ENCODE results near the gene RAP1GDS1. TPM values are rescaled to one million over a fixed set of nuclear protein-coding genes. Genes with fewer than 3 reads are reported as not detected.
A peak's percentile ranks its signal among the peaks of the same experiment; 100 is the strongest.

Gene RAP1GDS1
- polyA plus RNA-seq, 4 donors = 11.3 to 22.8 (median 20.1) TPM

DNA sequence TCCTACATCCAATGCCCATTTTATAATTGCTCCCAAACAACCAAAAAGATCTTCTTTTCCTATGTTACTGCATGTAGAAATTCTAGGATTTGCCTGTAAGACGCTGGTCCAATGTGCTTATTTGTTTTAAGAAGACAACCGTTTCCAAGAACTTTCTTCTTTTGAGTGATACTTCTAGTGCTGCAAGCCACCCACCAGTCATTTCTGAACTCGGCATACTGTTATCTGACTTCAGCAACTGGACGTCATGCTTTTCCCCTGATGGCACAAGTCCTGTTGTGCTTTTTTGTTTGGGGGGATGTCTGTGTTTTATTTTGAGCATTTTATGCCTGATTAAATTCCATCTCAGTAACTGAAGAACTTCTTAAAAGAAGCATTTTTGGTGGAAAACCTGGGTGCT lies 16.0 kb upstream of the RAP1GDS1 start:
- DNase-seq (no peak), FAIRE-seq (no peak)
- Histone ChIP-seq H3K4me3 (ENCODE audit: low read depth in 1 of 3, low read length in 3 of 3) (no peak overlapping the region), H3K27me3 (ENCODE audit: control insufficient read depth in 3 of 3, insufficient read depth in 3 of 3, low read length in 3 of 3) (no peaks in the 10 kb centered on the region), H3K9me3 (ENCODE audit: control insufficient read depth in 2 of 2, insufficient read depth in 1 of 2, low read depth in 1 of 2, low read length in 1 of 2) (no peaks in the 10 kb centered on the region), H3K36me3 (ENCODE audit: control insufficient read depth in 3 of 3, insufficient read depth in 2 of 3, low read depth in 1 of 3, low read length in 3 of 3) (no peaks in the 10 kb centered on the region), H3K4me1 (ENCODE audit: control insufficient read depth in 3 of 3, insufficient read depth in 2 of 3, low read depth in 1 of 3, low read length in 2 of 3) (no peaks in the 10 kb centered on the region), H3K27ac (ENCODE audit: low read depth in 1 of 3, low read length in 2 of 3) (no peak overlapping the region)
- WGBS, 3 donors = 70 to 73% (median 72%) methylated on average over 4 of the region's 4 CpGs

DNA sequence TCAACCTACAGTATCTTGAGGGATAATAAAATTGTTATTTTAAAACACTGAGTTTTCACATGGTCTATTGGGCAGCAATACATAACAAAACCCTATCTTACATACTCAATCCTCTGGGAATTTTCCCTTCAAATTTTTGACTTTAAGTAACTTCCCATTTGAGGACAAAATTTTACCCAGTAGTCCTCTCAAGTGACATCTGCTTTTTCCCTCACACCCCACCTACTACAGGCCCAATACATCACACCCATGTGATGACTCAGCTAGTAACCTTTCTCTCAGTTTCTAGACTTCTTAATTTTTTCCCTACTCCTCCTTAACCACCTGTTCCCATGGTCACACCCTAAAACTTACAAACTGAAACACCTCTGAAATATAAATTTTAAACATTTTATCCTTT lies 12.2 kb upstream of the RAP1GDS1 start:
- Histone ChIP-seq H3K27me3 (ENCODE audit: control insufficient read depth in 3 of 3, insufficient read depth in 3 of 3, low read length in 3 of 3) (no peaks in the 10 kb centered on the region), H3K36me3 (ENCODE audit: control insufficient read depth in 3 of 3, insufficient read depth in 2 of 3, low read depth in 1 of 3, low read length in 3 of 3) (no peaks in the 10 kb centered on the region), H3K4me3 (ENCODE audit: low read depth in 1 of 3, low read length in 3 of 3) (no peak overlapping the region), H3K27ac (ENCODE audit: low read depth in 1 of 3, low read length in 2 of 3) (no peak overlapping the region), H3K4me1 (ENCODE audit: control insufficient read depth in 3 of 3, insufficient read depth in 2 of 3, low read depth in 1 of 3, low read length in 2 of 3) (no peaks in the 10 kb centered on the region), H3K9me3 (ENCODE audit: control insufficient read depth in 2 of 2, insufficient read depth in 1 of 2, low read depth in 1 of 2, low read length in 1 of 2) (peaks cover 0 to 5% of the 10 kb centered on the region in 2 donors)
- DNase-seq = no peak
- no peak for FAIRE-seq

DNA sequence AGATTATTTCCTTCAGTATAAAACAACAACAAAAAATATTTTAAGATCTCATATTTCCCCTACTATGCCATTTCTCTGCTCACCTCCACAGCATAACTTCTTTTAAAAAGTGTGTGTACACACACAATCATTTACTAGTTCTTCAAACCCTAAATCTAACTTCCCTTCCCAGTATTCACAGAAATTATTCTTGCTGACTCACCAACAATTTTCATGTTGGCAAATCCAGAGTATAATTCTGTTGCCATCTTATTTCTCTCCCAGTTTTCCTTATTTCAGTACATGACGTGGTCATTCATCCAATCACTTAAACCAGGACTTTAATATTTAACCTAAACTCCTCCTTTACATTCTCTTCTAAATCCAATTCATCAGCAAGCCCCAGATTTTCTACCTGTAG lies 11.4 kb upstream of the RAP1GDS1 start:
- Histone ChIP-seq H3K27ac (ENCODE audit: low read depth in 1 of 3, low read length in 2 of 3) (no peak overlapping the region), H3K4me1 (ENCODE audit: control insufficient read depth in 3 of 3, insufficient read depth in 2 of 3, low read depth in 1 of 3, low read length in 2 of 3) (no peaks in the 10 kb centered on the region), H3K36me3 (ENCODE audit: control insufficient read depth in 3 of 3, insufficient read depth in 2 of 3, low read depth in 1 of 3, low read length in 3 of 3) (no peaks in the 10 kb centered on the region), H3K4me3 (ENCODE audit: low read depth in 1 of 3, low read length in 3 of 3) (no peak overlapping the region), H3K9me3 (ENCODE audit: control insufficient read depth in 2 of 2, insufficient read depth in 1 of 2, low read depth in 1 of 2, low read length in 1 of 2) (peaks cover 0 to 5% of the 10 kb centered on the region in 2 donors), H3K27me3 (ENCODE audit: control insufficient read depth in 3 of 3, insufficient read depth in 3 of 3, low read length in 3 of 3) (no peaks in the 10 kb centered on the region)
- FAIRE-seq (no peak), DNase-seq (no peak)
- 67 to 81% (median 77%) methylated on average over 1 of the region's 1 CpG for WGBS, 3 donors

DNA sequence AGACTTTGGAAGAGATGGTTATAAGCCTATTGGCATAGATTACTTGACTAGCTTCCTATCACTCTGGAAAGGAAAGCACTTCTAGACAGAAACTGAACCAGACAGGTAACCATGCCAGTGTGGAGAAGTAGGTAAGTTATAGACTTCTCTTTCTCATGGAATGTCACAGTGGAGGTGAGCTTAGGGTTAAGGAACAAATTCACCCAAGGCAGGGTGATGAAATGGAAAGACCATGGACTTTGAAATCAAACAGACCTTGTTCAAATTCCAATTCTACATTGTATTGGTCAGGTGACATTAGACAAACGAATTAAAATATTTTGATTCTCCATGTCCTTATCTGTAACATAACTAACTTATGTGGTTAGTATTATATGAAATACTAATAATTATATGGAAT lies 7.7 kb upstream of the RAP1GDS1 start:
- peak; percentile 6 to 52 for DNase-seq

DNA sequence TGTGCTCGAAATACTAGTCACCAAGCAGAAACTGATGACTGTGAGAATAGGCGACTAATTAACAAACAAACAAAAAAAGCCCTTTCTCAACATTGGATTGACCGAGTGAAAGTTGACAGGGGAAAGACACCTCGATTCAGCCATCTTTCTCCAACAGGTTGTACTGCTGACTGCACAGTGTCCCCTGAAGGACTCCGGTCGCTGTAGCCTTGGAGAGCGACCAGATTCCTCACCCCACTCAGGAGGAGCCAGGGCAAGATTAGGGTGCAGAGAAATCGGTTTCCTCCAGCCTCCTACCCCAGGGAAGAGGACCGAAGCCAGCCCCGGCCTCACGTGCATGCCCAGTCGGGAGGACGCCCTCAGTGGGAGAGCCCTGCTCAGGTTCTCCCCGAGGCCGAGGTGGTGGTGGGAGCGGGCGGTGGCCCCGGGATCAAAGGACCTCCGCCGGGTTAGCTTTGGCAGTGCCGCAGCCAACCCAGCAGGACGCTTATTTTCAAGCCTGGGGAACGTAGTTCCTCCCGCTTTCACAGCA lies 1.1 kb upstream of the RAP1GDS1 start:
- DNase-seq = peak; percentile 65 to 88
- Histone ChIP-seq H3K27ac (ENCODE audit: low read depth in 1 of 3, low read length in 2 of 3) (peak overlapping the region; percentile 94 to 100 (median 98)), H3K4me1 (ENCODE audit: control insufficient read depth in 3 of 3, insufficient read depth in 2 of 3, low read depth in 1 of 3, low read length in 2 of 3) (peaks cover 3 to 12% (median 7%) of the 10 kb centered on the region in 3 donors), H3K9me3 (ENCODE audit: control insufficient read depth in 2 of 2, insufficient read depth in 1 of 2, low read depth in 1 of 2, low read length in 1 of 2) (no peaks in the 10 kb centered on the region), H3K27me3 (ENCODE audit: control insufficient read depth in 3 of 3, insufficient read depth in 3 of 3, low read length in 3 of 3) (no peaks in the 10 kb centered on the region), H3K4me3 (ENCODE audit: low read depth in 1 of 3, low read length in 3 of 3) (peak overlapping the region; percentile 73 to 96 (median 83)), H3K36me3 (ENCODE audit: control insufficient read depth in 3 of 3, insufficient read depth in 2 of 3, low read depth in 1 of 3, low read length in 3 of 3) (no peaks in the 10 kb centered on the region)
- 0 to 1% (median 1%) methylated on average over 24 of the region's 24 CpGs for WGBS, 3 donors
- no peak for FAIRE-seq

More for the DNA sequence above, 7.7 kb upstream of the RAP1GDS1 start:
- Histone ChIP-seq H3K4me1 (ENCODE audit: control insufficient read depth in 3 of 3, insufficient read depth in 2 of 3, low read depth in 1 of 3, low read length in 2 of 3) (no peaks in the 10 kb centered on the region), H3K27ac (ENCODE audit: low read depth in 1 of 3, low read length in 2 of 3) (no peak overlapping the region), H3K27me3 (ENCODE audit: control insufficient read depth in 3 of 3, insufficient read depth in 3 of 3, low read length in 3 of 3) (no peaks in the 10 kb centered on the region), H3K36me3 (ENCODE audit: control insufficient read depth in 3 of 3, insufficient read depth in 2 of 3, low read depth in 1 of 3, low read length in 3 of 3) (no peaks in the 10 kb centered on the region), H3K9me3 (ENCODE audit: control insufficient read depth in 2 of 2, insufficient read depth in 1 of 2, low read depth in 1 of 2, low read length in 1 of 2) (peaks cover 0 to 5% of the 10 kb centered on the region in 2 donors), H3K4me3 (ENCODE audit: low read depth in 1 of 3, low read length in 3 of 3) (no peak overlapping the region)
- WGBS, 3 donors = 11 to 61% (median 23%) methylated on average over 1 of the region's 1 CpG
- FAIRE-seq = no peak

DNA sequence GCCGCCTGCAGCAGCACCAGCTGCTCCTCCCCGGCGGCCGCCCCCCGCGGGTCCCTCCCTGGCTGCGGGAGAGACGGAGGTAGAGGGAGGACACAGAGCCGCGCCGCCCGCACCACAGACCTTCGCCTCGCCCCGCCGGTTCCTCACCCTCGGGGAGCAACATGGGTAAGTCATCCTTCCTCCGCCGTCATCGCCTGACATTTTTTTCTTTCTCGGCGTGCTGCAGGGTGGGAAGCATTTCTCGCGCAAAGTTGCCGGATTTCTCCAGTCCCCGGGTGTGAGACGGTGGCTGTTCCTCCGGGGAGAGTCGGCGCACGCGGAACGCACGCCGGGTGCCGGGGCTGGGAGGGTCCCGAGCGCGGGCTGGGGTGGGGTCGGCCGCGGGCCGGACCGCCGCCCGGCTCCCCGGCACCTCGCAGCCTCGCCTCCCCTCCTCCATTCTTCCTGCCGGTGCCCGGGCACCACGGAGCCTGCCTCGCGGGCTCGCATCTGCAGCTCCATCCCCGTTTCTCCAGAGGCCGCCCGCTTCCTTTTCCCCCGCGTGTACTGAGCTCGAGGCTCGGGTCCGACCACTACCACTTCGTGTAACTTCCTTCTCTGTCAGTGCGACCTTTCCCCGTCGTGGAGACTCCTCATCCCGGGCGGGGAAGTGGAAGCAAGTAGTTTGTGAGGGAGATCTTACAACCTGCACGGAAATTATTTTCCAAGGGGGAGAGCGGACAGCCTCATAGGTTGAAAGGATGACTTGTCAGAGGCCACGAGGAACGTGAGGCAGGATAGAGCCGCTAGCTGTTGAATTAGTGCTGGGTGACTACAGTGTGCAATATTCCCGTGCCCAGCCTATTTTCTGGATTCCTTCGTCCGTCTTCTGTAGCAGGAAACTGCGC lies 464 bp downstream of the RAP1GDS1 start:
- DNase-seq (peak; percentile 58 to 83), FAIRE-seq (no peak)
- H3K36me3 ChIP-seq (ENCODE audit: control insufficient read depth in 3 of 3, insufficient read depth in 2 of 3, low read depth in 1 of 3, low read length in 3 of 3) = no peaks in the 10 kb centered on the region
- peak overlapping the region; percentile 73 to 85 (median 83) for H3K4me3 ChIP-seq (ENCODE audit: low read depth in 1 of 3, low read length in 3 of 3)
- WGBS, 3 donors = 0 to 1% (median 1%) methylated on average over 55 to 78 of the region's 78 CpGs
- peaks cover 3 to 12% (median 7%) of the 10 kb centered on the region in 3 donors for H3K4me1 ChIP-seq (ENCODE audit: control insufficient read depth in 3 of 3, insufficient read depth in 2 of 3, low read depth in 1 of 3, low read length in 2 of 3)
- peak overlapping the region; percentile 82 to 96 (median 90) for H3K27ac ChIP-seq (ENCODE audit: low read depth in 1 of 3, low read length in 2 of 3)
- H3K9me3 ChIP-seq (ENCODE audit: control insufficient read depth in 2 of 2, insufficient read depth in 1 of 2, low read depth in 1 of 2, low read length in 1 of 2) = no peaks in the 10 kb centered on the region
- no peaks in the 10 kb centered on the region for H3K27me3 ChIP-seq (ENCODE audit: control insufficient read depth in 3 of 3, insufficient read depth in 3 of 3, low read length in 3 of 3)

DNA sequence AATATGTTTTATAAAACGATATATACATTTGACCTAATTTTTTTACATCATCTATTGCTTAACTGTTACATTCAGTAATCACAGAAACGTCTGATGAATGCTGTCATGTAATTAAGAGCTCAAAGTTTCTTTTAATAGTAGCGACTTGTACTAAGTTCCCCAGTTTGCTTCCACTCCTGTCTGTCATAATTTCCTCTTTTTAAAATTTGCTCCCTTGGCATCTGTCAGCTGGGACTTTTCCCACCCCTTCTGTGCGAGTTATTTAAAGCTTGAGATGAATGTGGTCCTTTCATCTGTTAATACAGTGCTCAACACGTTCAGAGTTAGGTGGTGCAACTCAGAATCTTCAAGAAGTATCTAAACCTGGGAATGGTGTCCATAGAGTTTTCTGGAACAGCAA lies 1.2 kb downstream of the RAP1GDS1 start:
- WGBS, 3 donors = 4 to 9% (median 7%) methylated on average over 5 of the region's 5 CpGs
- H3K4me3 ChIP-seq (ENCODE audit: low read depth in 1 of 3, low read length in 3 of 3) = peak overlapping the region in 2 of 3 donors; percentile 73 to 85
- peak in 1 of 2 donors; percentile 44 for DNase-seq

DNA sequence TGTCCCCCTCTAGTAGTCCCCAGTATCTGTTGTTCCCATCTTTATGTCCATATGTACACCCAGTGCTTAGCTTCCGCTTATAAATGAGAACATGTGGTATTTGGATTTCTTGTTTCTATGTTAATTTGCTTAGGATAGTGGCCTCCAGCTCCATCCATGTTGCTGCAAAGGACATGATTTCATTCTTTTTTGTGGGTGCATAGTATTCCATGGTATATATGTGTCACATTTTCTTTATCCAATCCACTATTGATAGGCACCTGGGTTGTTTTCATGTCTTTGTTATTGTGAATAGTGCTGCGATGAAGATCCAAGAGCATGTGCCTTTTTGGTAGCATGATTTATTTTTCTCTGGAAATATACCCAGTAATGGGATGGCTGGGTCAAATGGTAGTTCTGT lies 6.3 kb downstream of the RAP1GDS1 start:
- H3K4me3 ChIP-seq (ENCODE audit: low read depth in 1 of 3, low read length in 3 of 3) = no peak overlapping the region
- H3K27me3 ChIP-seq (ENCODE audit: control insufficient read depth in 3 of 3, insufficient read depth in 3 of 3, low read length in 3 of 3) = no peaks in the 10 kb centered on the region
- DNase-seq (no peak), FAIRE-seq (no peak)
- no peaks in the 10 kb centered on the region for H3K36me3 ChIP-seq (ENCODE audit: control insufficient read depth in 3 of 3, insufficient read depth in 2 of 3, low read depth in 1 of 3, low read length in 3 of 3)
- peaks cover 0 to 4% of the 10 kb centered on the region in 2 donors for H3K9me3 ChIP-seq (ENCODE audit: control insufficient read depth in 2 of 2, insufficient read depth in 1 of 2, low read depth in 1 of 2, low read length in 1 of 2)
- H3K4me1 ChIP-seq (ENCODE audit: control insufficient read depth in 3 of 3, insufficient read depth in 2 of 3, low read depth in 1 of 3, low read length in 2 of 3) = peaks cover 0 to 4% (median 3%) of the 10 kb centered on the region in 3 donors
- 98 to 100% (median 99%) methylated on average over 2 of the region's 2 CpGs for WGBS, 3 donors
- no peak overlapping the region for H3K27ac ChIP-seq (ENCODE audit: low read depth in 1 of 3, low read length in 2 of 3)

More for the DNA sequence above, 1.2 kb downstream of the RAP1GDS1 start:
- Histone ChIP-seq H3K9me3 (ENCODE audit: control insufficient read depth in 2 of 2, insufficient read depth in 1 of 2, low read depth in 1 of 2, low read length in 1 of 2) (no peaks in the 10 kb centered on the region), H3K27ac (ENCODE audit: low read depth in 1 of 3, low read length in 2 of 3) (peak overlapping the region in 2 of 3 donors; percentile 39 to 82), H3K4me1 (ENCODE audit: control insufficient read depth in 3 of 3, insufficient read depth in 2 of 3, low read depth in 1 of 3, low read length in 2 of 3) (peaks cover 3 to 12% (median 7%) of the 10 kb centered on the region in 3 donors), H3K27me3 (ENCODE audit: control insufficient read depth in 3 of 3, insufficient read depth in 3 of 3, low read length in 3 of 3) (no peaks in the 10 kb centered on the region), H3K36me3 (ENCODE audit: control insufficient read depth in 3 of 3, insufficient read depth in 2 of 3, low read depth in 1 of 3, low read length in 3 of 3) (no peaks in the 10 kb centered on the region)
- no peak for FAIRE-seq
